SK-N-SH (cell line): ENCODE data around the gene FAH.

ENCODE experiments used
- EP300 ChIP-seq, 2 experiments: IDR thresholded peaks; 2 replicates each; pipeline versions ENCODE4 v1.4.0 to v1.6.1; 2012; ENCODE audit warnings: borderline replicate concordance in 1 of 2, low read depth in 1 of 2, low read length in 1 of 2
- GABPA ChIP-seq: IDR thresholded peaks from 2 replicates; pipeline ENCODE4 v1.4.0; 2012; ENCODE audit warnings: low read depth, mild to moderate bottlenecking
- MXI1 ChIP-seq: IDR thresholded peaks from 2 replicates; pipeline ENCODE4 v1.6.1; 2012; ENCODE audit warnings: mild to moderate bottlenecking, low read depth, low read length, improper control_type of control experiment
- POLR2AphosphoS5 ChIP-seq: IDR thresholded peaks from 2 replicates; pipeline ENCODE4 v1.6.1; 2012; ENCODE audit warnings: low read depth, low read length
- REST ChIP-seq: IDR thresholded peaks from 2 replicates; pipeline ENCODE4 v1.6.1; 2012; ENCODE audit warnings: mild to moderate bottlenecking, low read depth, low read length, moderate library complexity
- SMC3 ChIP-seq: IDR thresholded peaks from 2 replicates; pipeline ENCODE4 v1.6.1; 2012; ENCODE audit warnings: low read depth, low read length, improper control_type of control experiment
- YY1 ChIP-seq: IDR thresholded peaks from 2 replicates; pipeline ENCODE4 v1.4.0; 2012; ENCODE audit warnings: low read depth, mild to moderate bottlenecking
- TF ChIP-seq, protein P1 (sequence below): fragments of 200-600 bp; sonication (generic); IDR thresholded peaks from 2 replicates; pipeline ENCODE4 v1.6.1; 2017; ENCODE audit warnings: antibody characterized with exemption, mild to moderate bottlenecking, moderate library complexity

DNA sequence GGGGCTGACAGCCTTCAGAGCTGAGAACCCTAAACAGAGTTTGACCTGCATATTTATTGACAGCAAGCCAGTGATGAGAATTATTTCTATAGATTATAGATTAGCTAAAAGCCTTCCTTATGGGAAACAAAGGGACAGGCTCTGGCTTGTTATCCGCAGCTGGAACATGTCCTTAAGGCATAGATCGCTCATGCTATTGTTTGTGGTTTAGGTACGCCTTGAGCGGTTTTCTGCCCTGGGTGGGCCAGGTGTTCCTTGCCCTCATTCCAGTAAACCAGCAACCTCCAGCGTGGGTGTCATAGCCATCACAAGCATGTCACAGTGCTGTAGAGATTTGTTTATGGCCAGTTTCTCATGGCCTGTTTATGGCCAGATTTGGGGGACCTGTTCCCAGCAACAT is 10.2 kb upstream of the FAH start:
- no peak for TF ChIP-seq EP300 (IDR thresholded peaks at IDR 0.05; ENCODE audit: borderline replicate concordance in 1 of 2, low read depth in 1 of 2, low read length in 1 of 2)
- TF ChIP-seq, protein P1, sequence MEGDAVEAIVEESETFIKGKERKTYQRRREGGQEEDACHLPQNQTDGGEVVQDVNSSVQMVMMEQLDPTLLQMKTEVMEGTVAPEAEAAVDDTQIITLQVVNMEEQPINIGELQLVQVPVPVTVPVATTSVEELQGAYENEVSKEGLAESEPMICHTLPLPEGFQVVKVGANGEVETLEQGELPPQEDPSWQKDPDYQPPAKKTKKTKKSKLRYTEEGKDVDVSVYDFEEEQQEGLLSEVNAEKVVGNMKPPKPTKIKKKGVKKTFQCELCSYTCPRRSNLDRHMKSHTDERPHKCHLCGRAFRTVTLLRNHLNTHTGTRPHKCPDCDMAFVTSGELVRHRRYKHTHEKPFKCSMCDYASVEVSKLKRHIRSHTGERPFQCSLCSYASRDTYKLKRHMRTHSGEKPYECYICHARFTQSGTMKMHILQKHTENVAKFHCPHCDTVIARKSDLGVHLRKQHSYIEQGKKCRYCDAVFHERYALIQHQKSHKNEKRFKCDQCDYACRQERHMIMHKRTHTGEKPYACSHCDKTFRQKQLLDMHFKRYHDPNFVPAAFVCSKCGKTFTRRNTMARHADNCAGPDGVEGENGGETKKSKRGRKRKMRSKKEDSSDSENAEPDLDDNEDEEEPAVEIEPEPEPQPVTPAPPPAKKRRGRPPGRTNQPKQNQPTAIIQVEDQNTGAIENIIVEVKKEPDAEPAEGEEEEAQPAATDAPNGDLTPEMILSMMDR: no peak
- TF ChIP-seq SMC3: no peak
- TF ChIP-seq GABPA: no peak
- no peak for TF ChIP-seq MXI1
- TF ChIP-seq POLR2AphosphoS5: no peak
- no peak for TF ChIP-seq YY1
- TF ChIP-seq REST: no peak
